B cell (primary cell): ENCODE measurements around the gene VMO1. TPM values are rescaled to one million over a fixed set of nuclear protein-coding genes. Genes with fewer than 3 reads are reported as not detected.

Experiments
- ATAC-seq: fragments of 200-7000 bp; cut with Tn5 transposase; one replicate; pipeline ENCODE4 v1.10.0; 2021; ENCODE audit warnings: low read depth, mild to moderate bottlenecking, moderate number of reproducible peaks, moderate library complexity
- CTCF ChIA-PET: fragments of 350-600 bp; sonication (Branson Sonifier 250); formaldehyde crosslinking; loops from one replicate; lab custom pipeline; 2021; ENCODE audit warnings: antibody characterized with exemption, inconsistent platforms; lab: Charles Lee
- POLR2A ChIA-PET: fragments of 350-600 bp; sonication (Branson Sonifier 250); formaldehyde crosslinking; loops from one replicate; lab custom pipeline; 2021; ENCODE audit warnings: antibody characterized with exemption; lab: Charles Lee
- DNase-seq: peaks from one replicate; pipeline ENCODE4 v3.0.0; 2013
- H2AFZ ChIP-seq: 2 replicates; pipeline ENCODE4 v1.6.1; 2012; ENCODE audit warnings: mild to moderate bottlenecking, low read depth, low read length; ENCODE audit not compliant: insufficient read depth, poor library complexity, severe bottlenecking
- H3K27ac ChIP-seq, 2 donors: 1 replicate in 1 of 2; 2 replicates in 1 of 2; pipeline ENCODE4 v1.5.1; 2012 to 2013; ENCODE audit warnings: low read length in 2 of 2, mild to moderate bottlenecking in 2 of 2, moderate library complexity in 1 of 2
- H3K27me3 ChIP-seq, 4 experiments: fragments of 200-600 bp in 1 of 4; sonication (generic) in 1 of 4; replicated peaks in 1 of 4; 1 replicate in 2 of 4; 2 replicates in 2 of 4; pipeline versions ENCODE4 v1.6.1 to v1.7.0; 2013 to 2016; ENCODE audit warnings: low read length in 3 of 4, mild to moderate bottlenecking in 2 of 4, mixed read lengths in 1 of 4, moderate library complexity in 1 of 4; ENCODE audit not compliant: insufficient read depth in 4 of 4, control insufficient read depth in 3 of 4; ENCODE audit errors: control extremely low read depth in 1 of 4
- H3K36me3 ChIP-seq, 2 experiments: replicated peaks in 1 of 2; 1 replicate in 1 of 2; 2 replicates in 1 of 2; pipeline versions ENCODE4 v1.6.1 to v1.7.1; 2013; ENCODE audit warnings: low read length in 1 of 2; ENCODE audit not compliant: insufficient read depth in 2 of 2, control insufficient read depth in 1 of 2; ENCODE audit errors: control extremely low read depth in 1 of 2, extremely low read depth in 1 of 2
- H3K4me1 ChIP-seq, 2 donors: fragments of 200-600 bp in 1 of 2; sonication (generic) in 1 of 2; 1 replicate in 1 of 2; 2 replicates in 1 of 2; pipeline versions ENCODE4 v1.5.1 to v1.6.1; 2013 to 2017; ENCODE audit warnings: low read length in 2 of 2; ENCODE audit not compliant: control insufficient read depth in 2 of 2, insufficient read depth in 2 of 2
- H3K4me2 ChIP-seq: replicated peaks from 2 replicates; pipeline ENCODE3; 2012; ENCODE audit warnings: mild to moderate bottlenecking, low read depth, low read length; ENCODE audit not compliant: poor library complexity, severe bottlenecking
- H3K4me3 ChIP-seq, 5 experiments: fragments of 200-600 bp in 1 of 5; sonication (generic) in 1 of 5; 1 replicate in 3 of 5; 2 replicates in 2 of 5; pipeline versions ENCODE4 v1.5.1 to v1.7.0; 2011 to 2016; ENCODE audit warnings: low read length in 4 of 5, mild to moderate bottlenecking in 4 of 5, low read depth in 2 of 5, control low read depth in 1 of 5, moderate library complexity in 1 of 5; ENCODE audit not compliant: insufficient read depth in 1 of 5; ENCODE audit errors: control extremely low read depth in 1 of 5, extremely low read depth in 1 of 5
- H3K79me2 ChIP-seq: fragments of 200-600 bp; sonication (generic); one replicate; pipeline ENCODE4 v1.6.0; 2016; ENCODE audit warnings: low read length; ENCODE audit not compliant: control insufficient read depth, insufficient read depth
- H3K9ac ChIP-seq: fragments of 200-600 bp; sonication (generic); 2 replicates; pipeline ENCODE4 v1.6.1; 2017; ENCODE audit warnings: mild to moderate bottlenecking, low read length, moderate library complexity
- H3K9me3 ChIP-seq, 3 donors: one replicate each; pipeline versions ENCODE4 v1.6.1 to v1.7.1; 2013; ENCODE audit warnings: low read length in 2 of 3; ENCODE audit not compliant: control insufficient read depth in 2 of 3, insufficient read depth in 1 of 3; ENCODE audit errors: control extremely low read depth in 1 of 3
- H4K20me1 ChIP-seq: 2 replicates; pipeline ENCODE4 v1.6.0; 2012; ENCODE audit warnings: mild to moderate bottlenecking, low read length; ENCODE audit not compliant: insufficient read depth, control insufficient read depth, poor library complexity, severe bottlenecking
- H3K27ac Mint-ChIP-seq: one replicate; pipeline ENCODE4 v1.8.0; 2021; ENCODE audit warnings: mixed read lengths
- H3K27me3 Mint-ChIP-seq: one replicate; pipeline ENCODE4 v1.8.0; 2021; ENCODE audit warnings: mixed read lengths
- H3K4me1 Mint-ChIP-seq: one replicate; pipeline ENCODE4 v1.8.0; 2021; ENCODE audit warnings: mixed read lengths
- H3K4me3 Mint-ChIP-seq: one replicate; pipeline ENCODE4 v1.8.0; 2021; ENCODE audit warnings: mixed read lengths
- H3K9me3 Mint-ChIP-seq: one replicate; pipeline ENCODE4 v1.8.0; 2022; ENCODE audit warnings: mixed read lengths; ENCODE audit not compliant: insufficient read depth
- EZH2 ChIP-seq: IDR thresholded peaks from 2 replicates; pipeline ENCODE4 v1.6.1; 2012; ENCODE audit warnings: borderline replicate concordance, low read depth, mild to moderate bottlenecking, moderate library complexity, low read length; ENCODE audit not compliant: insufficient read depth, poor library complexity, severe bottlenecking
- WGBS: methylation state at CpG from one replicate; pipeline ENCODE4 v1.1.5; 2013; ENCODE audit warnings: missing lambda C conversion rate; ENCODE audit not compliant: insufficient coverage; 5-methylcytosine and 5-hydroxymethylcytosine counted together
- intact Hi-C: fragments of 100-400 bp; cut with micrococcal nuclease; formaldehyde crosslinking; loops from one replicate; pipeline ENCODE4 v1.10.0; 2022
- polyA plus RNA-seq: library from polyadenylated mRNA; depleted of rRNA; stranded (reverse); fragments of >200 nt; gene quantifications from 2 replicates; pipeline ENCODE4 v1.2.3, GENCODE V29; 2012
- total RNA-seq, 2 donors: library from RNA; stranded (reverse); fragments of 120-200 nt in 1 of 2; gene quantifications; 1 replicate in 1 of 2; 2 replicates in 1 of 2; pipeline versions ENCODE4 v1.2.3 to v1.2.4, GENCODE V29; 2013 to 2022
- TF ChIP-seq, protein P1 (sequence below): fragments of 200-600 bp; IDR thresholded peaks from one replicate; pipeline ENCODE4 v1.8.0; 2022; ENCODE audit warnings: antibody characterized with exemption, mild to moderate bottlenecking

Gene VMO1
- total and polyA plus RNA-seq, 2 donors (not counting 1 experiment from before 2014, with no cell fraction given), result 0.57 TPM; not detected in 1

DNA sequence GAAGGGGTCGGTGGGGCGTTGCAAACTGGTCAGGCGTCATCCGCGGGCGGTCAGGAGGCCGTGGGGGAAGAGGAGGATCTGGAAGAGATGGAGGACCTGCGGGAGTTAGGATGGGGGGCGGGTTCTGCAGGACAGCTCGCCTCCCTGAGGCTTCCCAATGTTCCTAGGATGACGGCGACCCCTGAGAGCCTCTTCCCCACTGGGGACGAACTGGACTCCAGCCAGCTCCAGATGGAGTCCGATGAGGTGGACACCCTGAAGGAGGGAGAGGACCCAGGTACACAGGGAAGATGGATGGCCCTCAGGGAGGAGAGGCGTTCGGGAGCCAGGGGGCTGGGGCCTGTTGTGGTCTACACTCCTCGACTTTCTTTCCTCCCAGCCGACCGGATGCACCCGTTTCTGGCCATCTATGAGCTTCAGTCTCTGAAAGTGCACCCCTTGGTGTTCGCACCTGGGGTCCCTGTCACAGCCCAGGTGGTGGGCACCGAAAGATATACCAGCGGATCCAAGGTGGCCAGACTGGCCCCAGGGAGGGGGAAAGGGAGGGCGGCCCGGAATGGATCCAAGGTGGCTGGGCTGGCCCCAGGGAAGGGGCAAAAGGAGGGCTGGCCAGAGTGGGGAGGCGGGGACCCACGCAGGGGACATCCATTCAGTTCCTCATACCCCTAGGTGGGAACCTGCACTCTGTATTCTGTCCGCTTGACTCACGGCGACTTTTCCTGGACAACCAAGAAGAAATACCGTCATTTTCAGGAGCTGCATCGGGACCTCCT lies 21.6 kb upstream of the VMO1 start:
- ATAC-seq (no peak), DNase-seq (no peak)
- no peaks in the 10 kb centered on the region for H4K20me1 ChIP-seq
- no peak for TF ChIP-seq EZH2
- TF ChIP-seq, protein P1, sequence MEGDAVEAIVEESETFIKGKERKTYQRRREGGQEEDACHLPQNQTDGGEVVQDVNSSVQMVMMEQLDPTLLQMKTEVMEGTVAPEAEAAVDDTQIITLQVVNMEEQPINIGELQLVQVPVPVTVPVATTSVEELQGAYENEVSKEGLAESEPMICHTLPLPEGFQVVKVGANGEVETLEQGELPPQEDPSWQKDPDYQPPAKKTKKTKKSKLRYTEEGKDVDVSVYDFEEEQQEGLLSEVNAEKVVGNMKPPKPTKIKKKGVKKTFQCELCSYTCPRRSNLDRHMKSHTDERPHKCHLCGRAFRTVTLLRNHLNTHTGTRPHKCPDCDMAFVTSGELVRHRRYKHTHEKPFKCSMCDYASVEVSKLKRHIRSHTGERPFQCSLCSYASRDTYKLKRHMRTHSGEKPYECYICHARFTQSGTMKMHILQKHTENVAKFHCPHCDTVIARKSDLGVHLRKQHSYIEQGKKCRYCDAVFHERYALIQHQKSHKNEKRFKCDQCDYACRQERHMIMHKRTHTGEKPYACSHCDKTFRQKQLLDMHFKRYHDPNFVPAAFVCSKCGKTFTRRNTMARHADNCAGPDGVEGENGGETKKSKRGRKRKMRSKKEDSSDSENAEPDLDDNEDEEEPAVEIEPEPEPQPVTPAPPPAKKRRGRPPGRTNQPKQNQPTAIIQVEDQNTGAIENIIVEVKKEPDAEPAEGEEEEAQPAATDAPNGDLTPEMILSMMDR, result no peak
- Mint-ChIP-seq H3K4me1 (peaks cover 14% of the 10 kb centered on the region), H3K27me3 (no peaks in the 10 kb centered on the region), H3K4me3 (peak overlapping the region; percentile 83), H3K9me3 (no peaks in the 10 kb centered on the region), H3K27ac (peak overlapping the region; percentile 78)
- H3K27ac ChIP-seq, result peak overlapping the region in 1 of 2 donors; percentile 79
- H3K9me3 ChIP-seq, result no peaks in the 10 kb centered on the region
- CTCF ChIA-PET, result interaction anchor here (1.6 kb wide), 1 partner anchor 26 kb away, joined by 3 read pairs; no protein-coding TSS in a partner anchor
- H2AFZ ChIP-seq, result peak overlapping the region; percentile 88
- peak overlapping the region in 4 of 5 experiments; percentile 62 to 89 (median 76) for H3K4me3 ChIP-seq
- H3K9ac ChIP-seq, result peak overlapping the region; percentile 78
- H3K79me2 ChIP-seq, result no peaks in the 10 kb centered on the region
- H3K4me2 ChIP-seq, result peak overlapping the region; percentile 92
- intact Hi-C loops, result loop anchor here (1.0 to 5.0 kb wide), 6 partner anchors 11 to 135 kb away; partner anchors contain the start of genes MED11, MINK1, PSMB6 and RNF167
- POLR2A ChIA-PET, result interaction anchor here (0.7 to 1.9 kb wide), 4 partner anchors 12 to 191 kb away, joined by 3 to 9 read pairs (median 6); partner anchors contain the start of gene PSMB6
- peaks cover 9 to 13% of the 10 kb centered on the region in 2 donors for H3K4me1 ChIP-seq
- H3K27me3 ChIP-seq, result no peaks in the 10 kb centered on the region
- H3K36me3 ChIP-seq, result no peaks in the 10 kb centered on the region
- 48% methylated on average over 26 of the region's 32 CpGs for WGBS
